GM12874 (cell line): ENCODE data around the gene LCT.

ENCODE experiments used
- TF ChIP-seq, protein P1 (sequence below): IDR thresholded peaks from 2 replicates; pipeline ENCODE4 v1.5.1; 2011; ENCODE audit warnings: low read depth, mild to moderate bottlenecking, control low read depth, low read length, moderate library complexity; ENCODE audit not compliant: insufficient read depth

LCT gene

GRCh38 chr2:135792401-135793150, 44.4 kb downstream of the LCT start:
- TF ChIP-seq, protein P1, sequence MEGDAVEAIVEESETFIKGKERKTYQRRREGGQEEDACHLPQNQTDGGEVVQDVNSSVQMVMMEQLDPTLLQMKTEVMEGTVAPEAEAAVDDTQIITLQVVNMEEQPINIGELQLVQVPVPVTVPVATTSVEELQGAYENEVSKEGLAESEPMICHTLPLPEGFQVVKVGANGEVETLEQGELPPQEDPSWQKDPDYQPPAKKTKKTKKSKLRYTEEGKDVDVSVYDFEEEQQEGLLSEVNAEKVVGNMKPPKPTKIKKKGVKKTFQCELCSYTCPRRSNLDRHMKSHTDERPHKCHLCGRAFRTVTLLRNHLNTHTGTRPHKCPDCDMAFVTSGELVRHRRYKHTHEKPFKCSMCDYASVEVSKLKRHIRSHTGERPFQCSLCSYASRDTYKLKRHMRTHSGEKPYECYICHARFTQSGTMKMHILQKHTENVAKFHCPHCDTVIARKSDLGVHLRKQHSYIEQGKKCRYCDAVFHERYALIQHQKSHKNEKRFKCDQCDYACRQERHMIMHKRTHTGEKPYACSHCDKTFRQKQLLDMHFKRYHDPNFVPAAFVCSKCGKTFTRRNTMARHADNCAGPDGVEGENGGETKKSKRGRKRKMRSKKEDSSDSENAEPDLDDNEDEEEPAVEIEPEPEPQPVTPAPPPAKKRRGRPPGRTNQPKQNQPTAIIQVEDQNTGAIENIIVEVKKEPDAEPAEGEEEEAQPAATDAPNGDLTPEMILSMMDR, result no peak

DNA sequence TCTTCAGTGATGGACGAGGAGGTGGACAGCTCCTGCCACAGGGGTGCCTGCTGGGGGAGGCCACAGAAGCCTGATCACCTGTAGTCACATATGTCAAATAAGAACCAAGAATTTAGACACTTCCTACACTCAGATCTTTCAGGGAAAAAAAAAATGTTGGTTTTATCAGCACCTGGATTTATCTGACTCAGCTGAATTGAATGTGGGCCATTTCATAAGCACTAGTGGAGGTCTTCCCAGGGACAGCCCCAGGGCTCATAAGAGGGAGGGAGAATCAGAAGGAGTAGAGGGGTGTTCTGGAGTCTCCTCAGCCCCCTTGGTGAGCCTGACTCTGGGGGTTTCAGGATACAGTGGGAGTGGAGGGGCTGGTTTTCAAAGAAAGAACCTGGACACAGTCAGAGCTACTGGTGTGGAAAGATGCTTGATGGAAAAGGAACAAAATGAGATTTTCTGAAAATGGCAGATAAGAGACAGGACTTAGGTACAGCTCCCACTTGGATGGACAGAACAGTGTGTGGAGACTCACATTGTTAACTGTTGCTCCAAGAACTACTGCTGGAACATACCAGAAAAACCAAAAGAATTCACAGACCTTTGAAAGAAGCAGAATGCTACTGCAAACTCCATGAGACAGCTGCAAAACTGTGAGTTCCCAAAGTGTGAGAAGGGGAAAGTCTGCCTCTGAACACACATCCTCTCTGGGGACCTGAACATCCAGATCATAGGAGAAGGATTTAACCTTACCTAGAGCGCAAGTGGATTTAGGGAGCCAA, 45.4 kb downstream of the LCT start:
- TF ChIP-seq, protein P1, result no peak

GRCh38 chr2:135790423-135790822, 46.6 kb downstream of the LCT start:
- TF ChIP-seq, protein P1, result no peak

- TF ChIP-seq, protein P1, result no peak
Measured at GRCh38 chr2:135786823-135787222, 50.2 kb downstream of the LCT start.

GRCh38 chr2:135785032-135785431, 52.0 kb downstream of the LCT start:
- TF ChIP-seq, protein P1, result no peak

- TF ChIP-seq, protein P1, result no peak
Measured at GRCh38 chr2:135783439-135783838, 53.5 kb downstream of the LCT start.

DNA sequence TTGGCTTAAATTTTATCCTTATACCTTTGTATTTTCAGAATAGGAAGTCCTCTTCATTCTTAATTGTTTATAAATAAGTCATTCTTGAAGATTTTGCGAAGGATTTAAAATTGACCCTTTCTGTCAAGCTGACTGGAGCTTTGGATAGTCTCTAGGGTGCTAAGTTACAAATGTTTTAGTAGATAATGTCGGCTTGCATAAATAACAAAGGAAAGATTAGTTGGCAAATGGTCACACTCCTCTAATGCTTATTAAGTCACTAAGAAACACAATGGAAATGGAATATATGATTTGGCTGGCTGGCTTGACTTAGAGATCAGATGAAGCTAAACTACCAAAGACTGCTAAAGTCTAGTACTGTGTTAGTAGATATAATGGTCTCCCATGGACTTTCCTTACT, 54.8 kb downstream of the LCT start:
- TF ChIP-seq, protein P1, result no peak
